Measurements from ENCODE around the gene KLHL40.

KLHL40 gene

DNA sequence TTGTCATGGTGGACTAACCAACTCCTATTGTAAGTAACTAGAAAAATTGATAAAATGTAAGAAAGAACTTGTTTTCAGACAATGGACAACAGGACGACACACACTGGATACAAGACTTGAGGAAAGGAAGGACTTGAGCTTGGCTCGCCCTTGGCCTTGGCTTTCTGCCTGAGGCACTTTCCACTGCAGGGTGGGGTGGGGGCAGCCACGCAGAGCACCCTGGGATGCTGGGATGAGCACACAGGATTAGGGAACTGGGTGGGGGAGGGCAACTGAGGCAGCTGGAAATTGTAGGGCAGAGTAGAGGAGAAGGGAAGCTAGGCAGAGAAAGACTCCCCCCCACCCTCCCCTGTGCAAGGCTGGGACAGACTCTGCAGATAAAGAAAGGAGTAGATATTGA is 42.7 kb downstream of the KLHL40 start:
- DNase-seq = no peak

DNA sequence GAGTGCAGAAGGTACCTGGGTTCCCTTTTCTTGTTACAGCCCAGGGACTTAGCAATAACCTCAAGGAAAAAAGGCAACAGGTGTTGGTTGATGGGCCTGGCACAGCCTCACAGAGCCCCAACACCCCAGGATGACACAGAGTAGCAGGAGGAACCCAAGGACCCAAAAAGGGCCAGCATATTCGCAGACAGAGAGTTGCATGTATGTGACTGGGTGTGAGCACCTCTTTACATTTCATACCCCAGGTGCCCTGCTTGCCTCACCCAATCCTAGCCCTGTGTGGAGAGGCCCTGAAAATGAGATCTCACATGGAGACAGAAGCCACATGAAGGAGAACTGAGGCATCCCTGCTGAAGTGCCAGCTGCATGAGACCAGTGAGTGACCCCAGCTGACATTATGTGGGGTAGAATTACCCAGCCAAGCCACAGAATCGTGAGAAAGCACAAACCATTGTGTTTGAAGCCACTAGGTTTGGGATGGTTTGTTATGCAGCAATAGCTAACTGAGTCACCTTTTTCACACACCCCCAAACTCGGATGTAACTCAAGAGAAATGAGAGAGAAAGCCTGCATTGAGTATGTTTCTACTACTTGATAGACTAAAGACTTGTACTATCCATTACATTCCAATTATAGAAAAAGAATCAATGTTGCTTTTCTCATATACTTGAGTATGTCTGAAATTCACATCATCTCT is 43.5 kb downstream of the KLHL40 start:
- no peak for DNase-seq

DNA sequence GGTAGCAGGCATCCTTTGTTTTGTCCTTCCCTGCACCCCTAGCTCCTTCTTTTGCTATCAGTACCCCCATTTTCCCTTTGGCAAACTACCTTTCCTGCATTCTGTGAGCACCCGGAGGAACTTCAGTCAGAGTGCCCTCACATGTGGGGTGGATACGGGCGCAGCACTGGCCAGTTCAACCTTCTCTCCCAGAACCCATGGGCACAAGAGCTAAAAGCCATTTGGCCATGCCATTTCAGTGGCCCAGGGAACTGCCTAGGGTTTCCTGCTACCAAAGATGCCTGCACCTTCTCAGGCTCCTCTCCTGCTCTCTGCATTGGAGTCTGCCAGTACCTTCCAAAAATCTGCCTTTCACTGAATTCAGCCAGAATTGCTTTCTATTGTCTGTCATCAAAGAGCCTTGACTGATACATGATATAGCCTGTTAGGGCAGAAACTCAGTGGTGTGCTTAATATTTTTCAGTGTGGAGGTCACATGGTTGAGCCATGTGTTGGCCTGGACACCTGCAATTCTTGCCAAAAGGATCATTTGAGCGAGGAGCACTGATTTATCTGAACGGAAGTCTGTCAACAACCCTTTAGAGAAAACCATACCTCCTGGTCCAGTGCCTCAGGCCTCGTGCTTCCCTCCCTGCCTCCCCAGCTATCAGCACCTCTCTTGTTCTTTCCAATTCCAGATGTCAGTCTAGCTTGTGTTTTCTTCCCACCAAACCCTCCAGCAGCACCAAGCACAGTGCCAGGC is 44.2 kb downstream of the KLHL40 start:
- no peak for DNase-seq

DNA sequence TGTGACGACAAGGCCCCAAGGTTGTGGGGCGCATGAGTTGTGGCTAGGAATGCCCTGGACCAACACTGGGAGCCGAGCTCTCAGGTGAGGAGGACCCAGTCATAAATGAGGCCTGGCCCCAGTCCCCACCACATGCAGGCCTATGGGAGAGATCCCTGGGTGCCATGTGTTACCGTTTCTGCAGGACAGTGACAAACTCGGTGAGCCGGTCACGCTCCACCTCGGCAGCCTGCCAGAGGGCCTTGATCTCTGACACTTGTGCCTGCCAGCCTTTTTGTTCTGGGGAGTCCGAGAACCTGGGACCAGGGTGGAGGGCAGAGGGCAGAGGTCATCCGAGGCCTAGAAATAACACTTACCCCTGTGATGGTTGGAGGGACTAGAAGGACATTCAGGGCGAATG is 45.0 kb downstream of the KLHL40 start:
- no peak for DNase-seq

DNA sequence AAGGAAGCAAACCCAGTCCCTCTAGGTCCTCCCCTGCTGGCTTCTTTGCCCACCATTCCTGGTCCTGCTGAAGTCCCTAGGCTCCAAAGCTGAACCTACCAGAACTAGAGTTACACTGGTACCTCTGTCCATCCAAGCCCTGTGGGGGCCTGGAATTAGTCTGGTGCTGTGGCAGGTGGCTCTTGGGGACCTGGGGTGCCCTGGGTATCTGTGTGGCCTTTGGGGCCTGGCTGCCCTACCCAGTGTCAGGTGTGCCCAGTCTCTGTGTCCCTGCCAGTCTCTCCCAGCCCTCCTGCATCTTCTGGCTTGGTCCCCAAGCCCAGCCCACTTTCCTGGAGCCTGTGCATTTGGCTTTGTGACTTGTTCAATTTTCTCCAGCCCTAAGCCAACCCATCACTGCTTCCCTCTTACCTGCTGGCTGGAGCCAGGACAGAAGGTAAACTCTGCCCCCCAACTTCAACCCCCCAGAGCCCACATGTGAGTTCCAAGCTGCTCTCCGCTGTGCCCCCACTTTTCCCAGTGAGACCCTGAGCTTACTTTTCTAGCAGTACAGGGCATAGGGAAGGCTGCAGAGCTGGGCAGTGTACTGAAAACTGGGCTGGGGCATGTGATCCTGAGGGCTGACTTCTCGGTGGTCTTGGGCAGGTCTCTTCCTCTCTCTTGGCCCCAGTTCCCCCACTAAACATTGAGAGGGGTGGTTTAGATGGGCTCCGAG is 45.5 kb downstream of the KLHL40 start:
- DNase-seq = no peak

DNA sequence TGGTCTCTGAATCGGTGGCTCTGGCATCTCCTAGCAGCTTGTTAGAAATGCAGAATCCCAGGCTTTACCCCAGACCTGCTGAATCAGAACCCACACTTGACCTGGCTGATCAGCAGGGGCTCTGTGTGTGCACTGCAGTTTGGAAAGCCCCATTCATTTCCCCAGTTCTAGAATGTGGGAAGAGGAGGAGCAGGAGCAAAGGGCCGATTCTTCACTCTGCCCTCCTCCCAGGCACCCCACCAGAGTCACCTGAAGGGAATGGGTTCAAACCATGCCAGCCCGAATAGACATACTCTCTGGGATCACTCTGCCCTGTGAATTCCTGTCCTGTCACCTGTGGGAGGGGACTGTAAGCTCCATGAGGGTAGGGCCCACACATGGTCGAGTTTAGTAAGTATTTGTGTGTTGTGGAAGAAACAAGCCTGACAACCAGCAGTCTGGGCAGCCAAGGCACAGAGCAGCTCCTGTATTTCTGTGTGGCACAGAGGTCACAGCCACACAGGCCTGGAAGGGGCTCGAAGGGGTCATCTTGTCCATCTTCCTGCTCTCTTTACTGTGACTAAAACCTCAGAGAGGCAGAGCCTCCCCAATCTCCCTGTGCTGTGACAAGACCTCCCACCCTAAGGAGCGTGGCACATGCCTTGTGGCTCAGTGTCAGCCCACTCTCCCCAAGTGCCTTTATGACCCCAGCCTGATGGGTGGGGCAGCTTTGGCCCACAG is 46.3 kb downstream of the KLHL40 start:
- DNase-seq = no peak

DNA sequence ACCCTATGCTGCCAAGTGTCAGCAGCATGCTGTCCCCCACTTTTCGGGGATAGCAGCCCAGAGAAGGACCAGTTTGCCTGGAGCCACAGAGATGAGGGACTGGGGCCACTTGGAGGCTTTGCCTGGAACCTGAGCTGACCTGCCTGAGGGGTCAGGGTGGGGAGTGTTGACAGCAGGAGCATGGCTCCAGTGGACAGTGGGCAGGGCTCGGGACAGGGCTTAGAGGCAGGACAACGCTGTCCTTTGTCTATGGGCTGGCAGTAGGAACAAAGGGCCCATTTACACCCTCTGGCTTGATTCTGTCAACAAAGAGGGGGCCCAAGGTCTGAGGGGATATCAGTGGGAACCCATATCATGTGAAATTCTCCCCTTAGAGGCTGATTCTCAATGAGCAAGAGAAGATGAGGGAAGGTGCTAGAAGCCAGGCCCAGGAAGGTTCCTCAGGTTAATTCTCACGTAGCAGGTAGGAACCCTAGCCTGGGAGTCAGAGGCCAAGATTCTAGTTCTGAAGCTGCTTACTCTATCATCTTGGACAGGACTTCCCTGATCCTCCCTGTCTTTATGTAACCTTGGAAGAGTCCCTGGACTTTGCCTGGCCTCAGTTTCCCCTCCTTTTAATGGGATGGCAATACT is 47.0 kb downstream of the KLHL40 start:
- DNase-seq = no peak

DNA sequence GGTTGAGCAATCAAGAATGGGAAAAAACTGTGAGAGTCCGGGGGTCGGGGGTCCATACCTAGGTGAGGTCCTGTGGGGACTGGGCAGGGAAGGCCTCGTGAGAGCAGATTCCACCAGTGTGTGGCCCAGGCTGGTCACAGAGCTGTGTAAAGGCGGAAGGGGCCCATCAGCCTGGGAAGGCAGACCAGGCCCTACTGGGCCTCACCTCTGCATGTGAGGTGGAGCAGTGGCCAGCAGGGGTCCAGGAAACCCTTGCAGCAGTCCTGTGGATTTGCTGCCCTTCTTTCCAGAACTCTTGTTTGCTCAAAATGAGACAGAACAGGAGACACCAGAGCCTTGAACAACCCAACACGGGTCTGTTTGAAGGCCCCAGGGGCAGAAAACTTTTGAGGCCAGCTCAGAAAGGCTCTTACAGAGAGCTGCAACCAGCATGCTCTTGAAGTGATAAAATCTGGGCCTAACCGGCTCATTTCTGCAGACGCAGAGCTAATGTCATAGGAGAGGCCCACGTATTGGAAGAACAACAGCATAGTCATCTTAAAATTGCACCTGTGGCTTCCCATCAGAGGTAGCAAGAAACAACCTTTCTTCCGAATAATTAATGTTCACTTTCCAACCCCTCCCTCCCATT is 47.6 kb downstream of the KLHL40 start:
- no peak for DNase-seq

DNA sequence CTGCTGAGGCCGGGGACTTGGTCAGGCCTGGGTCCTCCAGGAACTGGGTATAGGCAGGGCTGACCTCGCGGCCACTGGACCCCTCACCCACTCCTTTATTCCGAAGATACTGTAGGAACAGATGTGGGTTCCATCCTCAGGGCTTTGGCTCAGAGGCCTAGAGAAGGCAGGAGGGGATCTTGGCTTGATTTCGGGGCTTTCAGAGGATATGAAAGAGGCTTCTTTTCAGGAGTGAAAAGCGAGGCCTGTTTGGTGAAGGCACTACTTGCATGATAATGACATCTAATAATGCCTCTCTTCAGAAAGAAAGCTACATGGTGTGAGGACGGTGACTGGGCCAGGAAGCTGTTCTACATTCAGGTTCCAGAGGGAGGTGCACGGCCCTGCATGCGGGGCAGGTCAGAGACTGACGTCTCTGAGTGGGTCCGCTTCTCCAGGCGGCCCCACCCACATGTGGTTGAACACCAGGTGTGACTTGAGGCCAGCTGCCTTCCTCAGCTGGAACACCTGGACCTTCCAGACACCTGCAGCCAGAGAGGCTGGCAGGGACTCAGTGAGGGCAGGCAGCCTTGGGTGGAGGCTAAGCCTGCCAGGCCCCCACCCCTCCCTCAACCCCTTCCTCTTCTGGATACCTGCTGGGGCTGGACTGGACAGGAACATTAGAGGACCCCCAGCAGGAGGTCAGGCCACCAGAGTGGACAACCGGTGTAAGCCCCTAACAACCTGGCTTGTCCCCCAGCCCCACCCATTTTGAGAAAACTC is 48.3 kb downstream of the KLHL40 start:
- DNase-seq = no peak

DNA sequence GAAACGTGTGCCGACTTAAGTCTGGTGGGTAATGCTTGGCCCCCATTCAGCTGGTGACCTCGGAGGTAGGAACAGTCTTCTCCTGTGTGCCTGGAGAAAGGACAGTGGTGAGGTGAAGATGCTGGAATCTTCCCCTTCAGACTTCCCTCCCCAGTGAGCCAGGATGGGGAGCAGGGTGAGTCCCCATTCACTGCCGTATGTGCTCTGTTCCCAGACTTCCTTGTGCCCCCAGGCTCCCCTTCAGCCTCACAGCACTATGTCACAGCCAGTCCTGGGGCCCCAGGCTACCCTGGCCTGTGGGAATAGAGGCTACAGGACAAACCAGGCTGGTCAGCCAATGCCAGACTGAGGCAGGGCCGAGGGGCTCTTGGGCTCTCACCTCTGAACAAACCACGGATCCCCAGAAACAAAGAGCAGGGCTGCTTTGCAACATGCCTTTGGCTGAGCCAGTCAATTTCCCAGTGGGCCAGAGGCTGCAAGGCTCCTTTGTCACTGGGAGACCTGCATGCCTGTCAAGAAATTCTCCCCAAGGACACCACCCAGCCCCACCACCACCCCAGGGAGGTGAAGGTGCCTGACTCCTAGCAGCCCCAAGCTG is 49.0 kb downstream of the KLHL40 start:
- DNase-seq = no peak

DNA sequence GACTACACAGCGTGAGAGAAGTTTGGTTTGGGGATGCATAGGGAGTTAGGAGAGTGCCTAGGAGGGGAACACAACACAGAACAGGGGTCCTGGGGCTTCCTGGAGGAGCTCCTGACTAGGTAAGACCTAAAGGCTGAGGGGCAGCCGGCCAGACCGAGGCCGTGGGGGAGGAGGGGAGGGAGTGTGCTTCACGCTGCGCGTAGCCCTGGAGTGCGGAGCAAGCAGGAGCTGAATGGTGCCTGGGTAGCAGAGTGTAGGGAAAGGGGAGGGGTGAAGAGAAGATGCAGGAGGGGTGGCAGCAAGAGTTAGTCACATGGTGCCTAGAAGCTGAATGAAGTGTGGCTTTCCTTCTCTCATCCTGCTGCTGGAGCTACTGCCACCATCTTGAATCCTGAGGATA is 49.7 kb downstream of the KLHL40 start:
- DNase-seq = no peak

DNA sequence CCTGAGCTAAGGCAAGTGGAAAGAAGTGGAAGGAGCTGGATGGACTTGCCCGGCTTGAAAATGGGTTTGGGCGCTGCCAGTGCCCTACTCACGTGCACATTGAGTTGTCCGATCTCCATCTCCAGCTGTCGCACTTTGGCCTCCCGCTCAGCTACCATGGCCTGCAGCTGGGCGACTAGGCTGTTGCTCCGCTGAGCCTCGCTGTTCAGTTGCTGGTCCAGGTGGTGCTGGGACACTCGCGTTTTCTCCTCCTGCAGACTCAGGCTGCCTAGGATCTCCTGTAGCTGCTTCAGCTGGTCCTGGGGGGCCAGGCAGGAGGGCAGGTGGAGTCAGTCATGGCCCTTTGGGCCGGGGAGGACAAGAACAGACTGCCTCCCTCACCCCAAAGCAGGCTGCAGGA is 50.3 kb downstream of the KLHL40 start:
- DNase-seq = no peak

DNA sequence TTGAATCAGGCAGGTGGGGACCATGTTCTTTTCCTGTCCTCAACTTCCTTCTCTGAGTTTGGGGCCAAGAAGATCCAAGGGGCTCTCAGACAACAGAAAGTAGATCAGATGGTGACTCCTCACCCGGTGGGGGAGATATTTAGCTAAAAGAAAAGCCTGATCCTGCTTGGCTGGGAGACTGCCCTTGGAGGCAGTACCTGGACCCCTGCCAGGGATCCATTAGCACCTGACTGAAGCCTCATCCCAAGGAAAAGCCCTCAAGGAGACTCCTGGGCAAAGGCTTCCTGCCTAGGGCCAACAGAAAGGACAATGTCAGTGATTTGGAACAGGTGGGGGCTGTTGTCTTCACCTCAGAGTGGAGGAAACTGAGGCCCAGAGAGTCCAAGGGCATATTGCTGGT is 50.7 kb downstream of the KLHL40 start:
- no peak for DNase-seq

DNA sequence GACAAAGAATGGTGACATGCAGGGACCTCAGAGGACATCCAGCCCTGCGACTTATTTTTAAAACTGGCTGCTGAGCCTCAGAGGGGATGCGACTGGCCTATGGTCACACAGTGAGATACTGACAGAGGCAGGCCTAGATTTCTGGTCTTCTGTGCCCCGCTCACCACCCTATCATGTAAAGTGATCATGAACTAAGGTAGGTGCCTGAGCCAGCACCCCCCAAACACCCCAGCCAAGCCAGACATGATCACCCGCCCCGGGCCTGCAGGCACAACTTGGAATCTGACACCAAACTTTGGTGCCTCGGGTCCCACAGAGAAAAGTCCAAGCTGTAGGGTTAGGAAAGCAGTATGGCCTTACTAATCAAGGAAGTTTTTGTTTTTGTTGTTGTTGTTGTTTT is 51.2 kb downstream of the KLHL40 start:
- no peak for DNase-seq

DNA sequence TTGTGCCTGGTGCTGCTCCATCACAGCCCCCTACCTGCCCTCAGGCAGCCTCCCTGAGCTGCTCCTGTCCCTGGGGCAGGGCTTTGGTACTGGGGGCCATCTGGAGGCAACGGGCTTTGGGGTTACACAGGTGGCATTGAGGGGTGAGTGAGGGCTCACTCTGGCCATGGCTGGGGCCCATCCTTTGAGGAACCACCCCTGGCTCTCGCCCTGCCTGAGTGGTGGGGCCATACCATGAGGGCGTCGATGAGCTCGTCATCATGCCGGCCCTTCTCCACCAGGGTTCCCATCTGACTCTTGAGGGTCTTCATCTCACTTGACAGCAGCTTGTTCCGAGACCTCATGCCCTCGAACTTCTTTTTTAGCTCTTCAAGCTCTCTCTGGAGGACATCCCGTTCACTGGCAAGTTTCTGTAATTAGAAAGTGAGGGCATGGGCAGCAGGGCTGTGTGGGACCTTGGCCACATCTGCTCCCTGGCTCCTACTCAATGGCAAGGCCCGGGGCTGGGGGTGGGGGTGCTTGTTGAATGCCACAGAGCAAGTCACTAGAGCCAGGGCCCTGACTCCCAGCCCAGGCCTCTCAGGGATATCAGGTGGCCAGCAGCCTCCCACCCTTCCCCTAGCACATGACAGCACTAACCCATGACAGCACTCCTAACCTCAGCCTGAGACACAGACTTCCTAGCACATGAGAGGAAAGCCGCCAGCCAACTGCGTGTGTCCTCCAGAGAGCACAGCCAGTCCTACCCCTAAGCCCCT is 54.2 kb downstream of the KLHL40 start:
- DNase-seq = no peak

DNA sequence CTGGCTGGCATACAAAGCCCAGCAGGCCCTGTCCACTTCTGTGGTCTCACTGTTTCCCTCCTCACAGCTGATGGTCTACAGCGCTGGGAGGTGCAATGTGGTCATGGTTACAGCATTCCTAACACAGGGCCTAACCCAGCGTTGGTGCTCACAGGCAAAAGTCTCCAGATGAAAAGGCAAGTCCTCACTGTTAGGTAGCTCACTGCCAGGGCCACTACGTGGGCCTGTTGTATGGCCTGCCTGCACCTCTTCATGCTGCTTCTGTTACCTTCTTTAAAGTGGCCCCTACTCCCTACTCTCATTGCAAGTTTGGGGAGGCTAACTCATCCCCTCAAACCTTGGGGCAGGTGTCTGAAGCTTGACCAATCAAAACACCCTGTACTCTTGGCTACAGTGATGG is 56.5 kb downstream of the KLHL40 start:
- no peak for DNase-seq

Measured in CD4-positive, alpha-beta T cell treated with Interleukin-17A for 1 hour (primary cell).